ENCODE measurements around the gene CBR1.

- TF ChIP-seq CTCF (conservative IDR thresholded peaks at IDR 0.05; ENCODE audit: low read depth, low read length) (no peak), EZH2phosphoT487 (IDR thresholded peaks at IDR 0.05; ENCODE audit: borderline replicate concordance, low read length) (no peak), EZH2 (IDR thresholded peaks at IDR 0.05; ENCODE audit: low read length, unreplicated experiment) (no peak)
Observed at GRCh38 chr21:36060159-36060921, 9.5 kb upstream of the CBR1 start, which contains the start of gene SETD4.

All from PC-3 (cell line).